Activated CD4-positive, alpha-beta T cell treated with anti-CD3 and anti-CD28 coated beads, Interleukin-2, Interleukin-6, amounts not matched to agents 100 ng/mL and 50 ng/mL, durations not matched to agents 16 hours and 8 hours (primary cell): ENCODE data around the gene UST.
"Not testable (repeated sequence)": the region's sequence is repeated elsewhere in the genome, so short reads cannot be mapped to it uniquely, and the experiment has no call there.

Experiments used
- DNase-seq: peaks from one replicate; pipeline ENCODE4 v3.0.0-alpha.2; 2020

The UST gene

GRCh38 chr6:148874698-148875293 is 128.0 kb downstream of the UST start:
- DNase-seq: no peak

- DNase-seq: no peak
Measured at GRCh38 chr6:148878683-148879082, 131.9 kb downstream of the UST start.

GRCh38 chr6:148880742-148881141 is 133.9 kb downstream of the UST start:
- DNase-seq: not testable (repeated sequence)

DNA sequence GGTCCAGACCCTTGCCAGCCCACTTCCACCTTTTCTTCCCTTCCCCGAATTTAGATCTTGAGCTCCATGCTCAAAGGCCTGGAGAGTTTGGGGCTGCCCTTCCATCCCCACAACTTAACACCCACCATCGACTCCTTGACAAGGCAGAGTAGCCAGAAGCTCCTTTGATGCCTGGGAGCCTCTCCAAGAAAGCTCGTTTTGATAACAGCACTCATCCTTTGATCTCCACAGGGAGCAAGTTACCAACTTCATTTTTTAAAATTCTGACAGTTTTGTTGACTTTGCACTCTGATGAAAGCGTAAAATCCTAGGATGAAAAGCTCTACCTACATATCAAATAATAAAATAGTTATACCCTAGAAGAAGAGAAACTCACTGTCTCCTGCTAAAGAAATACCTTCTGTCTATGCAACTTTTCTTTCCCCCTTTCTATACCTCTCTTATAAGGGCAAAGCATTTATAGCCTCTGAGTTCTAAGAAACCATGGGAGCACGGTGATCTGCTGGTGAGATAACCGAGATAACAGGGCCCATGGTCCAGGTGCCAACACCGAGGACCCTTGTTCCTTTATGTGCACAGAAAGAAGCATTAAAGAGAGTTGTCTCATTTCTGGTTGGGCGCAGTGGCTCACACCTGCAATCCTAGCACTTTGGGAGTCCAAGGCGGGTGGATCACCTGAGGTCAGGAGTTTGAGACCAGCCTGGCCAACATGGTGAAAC is 134.9 kb downstream of the UST start:
- DNase-seq: no peak

DNA sequence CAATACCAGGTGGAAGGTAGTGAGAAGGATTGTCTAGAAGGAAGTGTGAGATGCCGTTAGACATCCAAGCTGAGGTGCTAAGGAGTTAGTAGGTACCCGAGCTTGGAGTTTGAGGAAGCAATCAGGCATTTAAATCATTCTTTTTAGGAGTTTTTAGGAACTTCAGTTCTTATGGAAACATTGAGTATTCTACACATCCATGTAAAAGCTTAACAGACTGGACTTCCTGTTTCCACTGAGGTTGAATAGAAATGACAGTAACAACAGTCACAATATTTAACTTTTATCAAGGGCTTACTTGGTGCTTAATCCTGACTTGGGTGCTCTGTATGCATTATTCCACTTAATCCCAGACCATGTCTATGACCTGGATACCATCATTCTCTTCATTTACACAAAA is 136.4 kb downstream of the UST start:
- no peak for DNase-seq

DNA sequence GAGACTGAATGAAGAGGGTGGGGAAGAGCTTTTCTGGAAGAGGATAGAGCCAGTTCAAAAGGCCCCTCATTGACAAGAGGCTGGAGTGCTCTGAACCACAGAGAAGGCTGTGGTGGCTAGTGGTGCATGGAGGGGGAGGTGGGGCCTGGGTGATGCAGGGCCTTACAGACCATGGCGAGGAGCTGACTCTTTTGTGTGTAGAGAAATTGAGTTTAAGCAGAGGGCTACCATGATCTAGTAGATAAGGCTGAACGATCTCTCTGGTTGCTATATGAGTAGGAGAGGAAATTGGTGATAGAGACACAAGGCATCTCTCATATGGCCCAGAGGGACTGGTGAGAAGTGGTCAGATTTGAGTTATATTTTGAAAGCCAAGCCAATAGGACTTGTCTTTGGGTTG is 137.6 kb downstream of the UST start:
- DNase-seq: no peak

GRCh38 chr6:148885136-148885865 is 138.5 kb downstream of the UST start:
- no peak for DNase-seq

DNA sequence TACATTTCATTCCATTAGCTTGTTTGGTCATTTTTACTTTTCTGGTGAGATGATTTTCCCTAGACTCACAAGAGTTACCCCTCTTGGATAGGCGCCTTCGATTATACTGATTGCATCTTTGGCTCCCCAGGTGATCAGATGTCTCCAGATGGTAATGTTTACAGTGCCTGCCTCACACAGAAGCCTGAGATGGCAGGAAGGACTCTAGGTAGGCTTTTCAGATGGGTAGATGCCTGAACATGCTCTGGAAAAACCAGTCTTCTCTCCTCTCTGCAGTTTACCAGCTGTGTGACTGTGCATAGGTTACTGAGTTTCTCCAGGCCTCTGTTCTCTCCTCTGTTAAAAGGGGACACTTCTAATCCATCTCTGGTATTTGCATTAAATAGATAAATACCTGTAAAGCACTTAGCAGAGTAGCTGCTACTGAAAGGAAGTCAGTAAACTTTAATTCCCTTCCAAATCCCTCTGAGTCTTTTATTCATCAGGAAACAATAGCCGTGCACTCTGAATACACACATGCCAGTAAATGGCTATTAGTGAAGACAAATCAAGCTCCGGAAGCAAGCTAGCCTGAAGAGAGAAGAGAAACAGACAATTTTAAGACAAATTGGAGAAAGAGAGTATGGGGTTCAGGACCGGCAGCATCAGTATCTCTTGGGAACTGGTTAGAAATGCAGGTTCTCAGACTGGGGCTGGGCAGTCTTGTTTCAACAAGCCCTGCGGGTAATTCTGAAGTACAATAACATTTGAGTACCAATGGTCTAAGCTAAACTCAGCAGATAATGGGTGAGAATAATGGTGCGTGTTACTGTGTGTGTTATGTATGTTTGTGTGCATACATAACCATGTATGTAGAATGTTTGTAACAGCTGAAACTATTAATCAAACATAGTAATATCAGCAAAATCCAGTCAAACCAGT is 139.4 kb downstream of the UST start:
- no peak for DNase-seq

DNA sequence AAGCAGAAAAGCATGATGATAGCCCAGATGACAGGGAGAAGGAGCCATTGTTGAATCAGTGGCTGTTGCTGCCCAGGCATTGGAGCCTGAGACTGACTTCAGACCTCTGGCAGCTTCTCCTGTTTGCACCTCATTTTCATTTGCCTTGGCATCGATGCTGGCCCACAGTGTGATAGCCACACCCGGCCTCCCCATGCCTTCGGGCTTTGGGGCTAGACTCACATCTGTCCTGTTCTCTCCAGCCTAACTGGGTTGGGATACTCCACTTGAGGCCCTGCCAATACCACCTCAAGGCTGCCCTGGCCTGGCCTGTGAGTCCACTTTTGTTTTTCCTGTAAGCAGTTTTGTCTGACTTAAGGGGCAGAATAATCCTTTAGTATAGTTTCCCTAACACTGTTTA is 140.4 kb downstream of the UST start:
- DNase-seq: no peak

DNA sequence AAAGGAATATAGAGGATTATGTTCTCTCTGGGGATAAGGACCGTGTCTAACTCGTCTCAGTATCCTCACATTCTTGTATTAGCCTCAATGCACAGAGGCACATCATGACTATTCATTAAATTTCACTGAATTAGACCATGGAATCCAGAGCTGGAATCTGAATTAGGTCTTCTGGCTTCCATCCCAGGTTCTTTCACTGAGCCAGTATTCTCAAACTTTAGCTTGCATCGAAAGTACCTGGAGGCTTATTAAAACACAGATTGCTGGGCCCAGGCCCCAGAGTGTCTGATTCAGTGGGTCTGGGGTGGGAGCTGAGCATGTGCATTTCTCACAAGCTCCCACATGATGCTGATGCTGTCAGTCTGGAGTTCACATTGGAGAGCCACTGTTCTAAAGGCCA is 142.0 kb downstream of the UST start:
- DNase-seq: no peak

- no peak for DNase-seq
Measured at GRCh38 chr6:148890096-148890495, 143.3 kb downstream of the UST start.

DNA sequence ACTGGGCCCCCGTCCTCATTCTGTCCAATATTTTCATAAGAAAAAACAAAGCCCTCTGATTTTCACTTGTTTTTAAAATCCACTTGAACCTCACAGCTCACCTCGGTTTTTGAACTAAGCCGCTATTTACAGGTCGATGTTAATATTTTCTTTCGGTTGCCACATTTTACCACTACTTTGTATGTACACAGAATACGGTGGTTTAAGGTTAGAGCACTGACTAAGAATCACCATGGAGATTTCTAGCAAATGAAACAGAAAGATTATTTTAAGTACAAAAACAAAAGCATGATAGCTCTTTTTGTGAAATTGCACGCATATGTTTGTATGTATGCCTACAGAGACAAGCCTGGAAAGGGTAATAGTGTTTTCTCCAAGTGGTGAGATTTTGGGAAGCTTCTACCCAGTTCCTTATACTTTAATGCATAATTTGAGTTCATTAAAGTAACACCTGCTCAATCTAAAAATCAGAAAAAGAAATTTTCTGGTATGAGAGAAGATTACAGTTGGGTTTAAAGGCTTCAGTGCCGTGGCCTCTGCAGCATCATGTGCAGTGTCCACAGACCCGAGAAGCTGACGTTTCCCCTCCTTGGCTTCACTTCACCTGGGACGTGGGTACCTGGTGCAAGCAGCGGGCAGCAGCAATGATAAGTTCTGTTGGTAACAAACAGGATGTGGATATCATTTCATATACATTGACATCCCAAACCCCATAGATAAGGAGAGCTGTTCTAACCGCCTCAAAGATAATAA is 144.0 kb downstream of the UST start:
- no peak for DNase-seq

DNA sequence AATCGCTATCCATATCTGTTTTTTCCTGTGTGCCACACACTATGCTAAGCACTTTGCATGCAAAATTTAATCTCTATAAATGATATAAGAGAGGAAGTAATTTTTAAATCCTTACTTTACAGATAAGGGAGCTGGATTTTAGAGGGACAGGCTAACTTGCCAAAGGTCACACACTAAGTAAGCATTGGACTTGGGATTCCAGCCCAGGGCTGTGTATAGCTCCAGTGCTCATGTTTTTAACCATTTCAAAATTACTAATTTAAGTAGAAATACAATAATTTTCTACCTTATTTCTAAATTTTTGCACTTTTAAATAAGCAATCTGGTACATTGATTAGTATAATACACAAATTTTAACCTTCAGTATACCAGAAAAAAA is 144.6 kb downstream of the UST start:
- DNase-seq: no peak

DNA sequence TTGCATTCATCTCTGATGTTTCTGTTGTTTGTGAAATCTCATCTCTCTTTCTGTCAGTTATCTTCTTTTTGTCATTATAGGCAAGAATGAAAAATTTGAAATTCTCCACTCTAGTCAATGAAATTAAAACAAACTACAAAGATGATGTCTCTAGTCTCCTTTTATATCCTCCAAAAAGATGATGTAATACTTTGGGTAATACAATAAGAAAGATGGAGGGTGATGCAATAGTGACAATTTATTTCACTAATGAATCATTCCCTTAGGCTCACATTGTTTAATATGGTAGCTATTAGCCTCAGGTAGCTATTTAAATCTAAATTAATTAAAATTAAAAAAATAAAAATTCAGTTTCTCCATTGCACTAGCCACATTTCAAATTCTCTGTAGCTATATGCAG is 145.4 kb downstream of the UST start:
- no peak for DNase-seq

- no peak for DNase-seq
Measured at GRCh38 chr6:148893073-148893472, 146.2 kb downstream of the UST start.

- DNase-seq: no peak
Measured at GRCh38 chr6:148893481-148893880, 146.7 kb downstream of the UST start.

GRCh38 chr6:148898376-148899014 is 151.7 kb downstream of the UST start:
- no peak for DNase-seq

DNA sequence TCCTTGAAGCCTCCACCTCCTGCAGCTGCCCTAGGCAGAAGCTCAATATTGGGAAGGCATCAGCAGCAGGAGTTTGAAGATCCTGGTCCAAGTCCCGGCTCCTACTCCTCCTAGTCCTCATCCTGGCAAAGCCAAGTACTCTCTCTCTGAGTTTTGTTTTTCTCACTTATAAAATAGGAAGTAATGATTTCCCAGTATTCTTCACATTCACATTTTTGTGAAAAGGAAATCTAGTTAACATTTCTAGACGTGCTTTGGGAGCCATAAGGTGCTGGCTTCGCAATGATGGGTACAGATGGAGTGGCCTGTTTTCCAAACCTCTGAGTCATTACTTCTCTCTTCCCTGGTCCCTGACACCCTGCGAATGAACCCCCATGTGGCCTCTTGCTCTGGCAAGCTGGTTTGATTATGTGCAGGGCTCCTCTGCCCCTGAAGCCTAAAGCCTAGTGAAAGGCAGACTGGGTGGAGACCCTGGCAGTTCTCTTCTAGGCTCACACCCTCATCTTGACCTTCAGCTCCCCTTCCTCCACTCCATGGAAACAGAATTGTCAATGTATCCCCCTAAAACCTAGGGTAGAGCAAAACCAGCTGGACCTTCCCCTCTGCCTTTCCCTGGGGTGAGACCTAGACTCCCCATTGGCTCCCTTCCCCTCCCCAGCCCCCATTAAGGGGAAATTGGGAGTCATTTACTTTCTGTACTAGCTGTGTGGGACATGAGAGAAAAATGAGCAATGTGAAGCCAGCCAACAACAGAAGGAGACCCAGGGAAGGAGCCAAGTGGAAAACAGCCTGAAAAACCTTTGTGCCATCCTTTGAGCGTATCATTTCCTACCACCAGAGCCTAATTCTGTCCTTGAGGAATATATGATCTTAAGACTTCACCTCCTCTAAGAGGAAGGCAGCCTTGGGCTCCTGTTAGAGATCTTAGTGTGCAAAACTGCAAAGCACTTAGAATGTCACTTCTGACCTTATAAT is 158.4 kb downstream of the UST start:
- no peak for DNase-seq

- no peak for DNase-seq
Measured at GRCh38 chr6:148905901-148906300, 159.1 kb downstream of the UST start.

GRCh38 chr6:148906386-148906785 is 159.6 kb downstream of the UST start:
- DNase-seq: no peak

DNA sequence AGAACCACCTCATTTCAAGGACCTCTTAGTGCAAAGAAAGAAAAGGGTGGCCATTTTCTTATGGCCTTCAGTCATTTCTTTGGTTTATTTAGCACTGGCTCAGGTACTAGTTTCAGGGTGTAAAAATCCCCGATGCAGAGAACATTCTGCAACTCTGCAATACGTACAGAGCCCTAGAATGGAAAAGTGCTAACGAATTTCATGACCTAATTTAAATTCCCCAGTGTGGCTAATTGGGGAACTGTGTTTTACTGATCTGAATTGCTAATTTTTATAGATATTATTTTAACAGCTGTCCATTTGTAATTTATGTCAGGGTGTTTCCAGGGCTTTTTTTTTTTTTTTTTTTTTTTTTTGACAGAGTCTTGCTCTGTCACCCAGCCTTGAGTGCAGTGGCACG is 160.7 kb downstream of the UST start:
- no peak for DNase-seq
